Activated naive CD4-positive, alpha-beta T cell treated with anti-CD3 and anti-CD28 coated beads, Interleukin-2, amount 50 U/mL, for 24 hours (primary cell): Measurements from ENCODE around the gene MLLT3.
"Not testable (repeated sequence)": the region's sequence is repeated elsewhere in the genome, so short reads cannot be mapped to it uniquely, and the experiment has no call there.

Experiments
- H3K27ac Mint-ChIP-seq: one replicate; pipeline ENCODE4 v1.8.0; 2021; ENCODE audit warnings: mild to moderate bottlenecking, mixed read lengths
- H3K27me3 Mint-ChIP-seq: one replicate; pipeline ENCODE4 v1.8.0; 2021; ENCODE audit warnings: mixed read lengths
- H3K36me3 Mint-ChIP-seq: one replicate; pipeline ENCODE4 v1.8.0; 2021; ENCODE audit warnings: mixed read lengths
- H3K4me1 Mint-ChIP-seq: one replicate; pipeline ENCODE4 v1.8.0; 2021; ENCODE audit warnings: mixed read lengths
- H3K4me3 Mint-ChIP-seq: one replicate; pipeline ENCODE4 v1.8.0; 2021; ENCODE audit warnings: mild to moderate bottlenecking, mixed read lengths
- H3K9me3 Mint-ChIP-seq: one replicate; pipeline ENCODE4 v1.8.0; 2021; ENCODE audit warnings: mixed read lengths

The MLLT3 gene

GRCh38 chr9:20591223-20591622 lies 31.1 kb downstream of the MLLT3 start:
- Mint-ChIP-seq H3K27me3 (no peaks in the 10 kb centered on the region), H3K27ac (no peak overlapping the region), H3K36me3 (peaks cover 19% of the 10 kb centered on the region), H3K4me1 (peaks cover 55% of the 10 kb centered on the region), H3K9me3 (no peaks in the 10 kb centered on the region), H3K4me3 (no peak overlapping the region)

DNA sequence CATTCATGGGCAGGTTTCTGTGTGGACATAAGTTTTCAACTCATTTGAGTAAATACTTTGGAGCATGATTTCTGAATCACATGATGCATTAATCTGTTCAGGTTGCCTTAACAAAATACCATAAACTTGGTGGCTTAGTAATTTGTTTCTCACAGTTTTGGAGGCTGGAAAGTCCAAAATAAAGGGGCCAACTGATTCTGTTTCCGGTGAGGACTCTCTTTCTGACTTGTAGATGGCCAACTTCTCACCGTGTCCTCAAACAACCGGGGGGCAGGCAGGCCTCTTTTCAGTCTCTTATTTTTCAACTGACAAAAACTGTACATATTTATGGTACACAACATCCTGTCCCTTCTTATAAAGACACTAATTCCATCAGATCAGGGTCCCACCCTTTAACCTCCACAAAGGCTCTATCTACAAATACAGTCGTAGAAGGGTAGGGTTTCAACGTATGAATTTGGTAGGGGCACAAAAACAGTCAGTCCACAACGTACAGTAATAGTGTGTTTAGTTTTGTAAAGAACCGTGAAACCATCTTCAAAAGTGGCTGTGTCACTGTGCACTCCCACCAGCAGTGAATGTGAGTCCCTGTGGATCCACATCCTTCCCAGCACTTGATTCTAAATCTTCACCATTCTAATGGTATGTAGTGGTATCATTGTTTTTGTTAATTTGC lies 37.2 kb downstream of the MLLT3 start:
- Mint-ChIP-seq H3K36me3 (peaks cover 29% of the 10 kb centered on the region), H3K27me3 (no peaks in the 10 kb centered on the region), H3K4me3 (no peak overlapping the region), H3K9me3 (no peaks in the 10 kb centered on the region), H3K27ac (no peak overlapping the region), H3K4me1 (peaks cover 57% of the 10 kb centered on the region)

- Mint-ChIP-seq H3K27ac (peak overlapping the region; percentile 30), H3K36me3 (peaks cover 32% of the 10 kb centered on the region), H3K4me1 (peaks cover 68% of the 10 kb centered on the region)
- not testable (repeated sequence) for H3K27me3 Mint-ChIP-seq, H3K4me3 Mint-ChIP-seq, H3K9me3 Mint-ChIP-seq
Measured at GRCh38 chr9:20583088-20583487, 39.2 kb downstream of the MLLT3 start.

GRCh38 chr9:20582150-20582549 lies 40.1 kb downstream of the MLLT3 start:
- Mint-ChIP-seq H3K27ac (peak overlapping the region; percentile 80), H3K9me3 (peaks cover 4% of the 10 kb centered on the region), H3K36me3 (peaks cover 38% of the 10 kb centered on the region), H3K27me3 (no peaks in the 10 kb centered on the region), H3K4me1 (peaks cover 75% of the 10 kb centered on the region), H3K4me3 (no peak overlapping the region)

GRCh38 chr9:20580673-20581072 lies 41.6 kb downstream of the MLLT3 start:
- peak overlapping the region; percentile 49 for H3K27ac Mint-ChIP-seq
- H3K27me3 Mint-ChIP-seq, result no peaks in the 10 kb centered on the region
- H3K4me1 Mint-ChIP-seq, result peaks cover 82% of the 10 kb centered on the region
- no peak overlapping the region for H3K4me3 Mint-ChIP-seq
- peaks cover 40% of the 10 kb centered on the region for H3K36me3 Mint-ChIP-seq
- peaks cover 4% of the 10 kb centered on the region for H3K9me3 Mint-ChIP-seq

GRCh38 chr9:20579524-20580314 lies 42.6 kb downstream of the MLLT3 start:
- Mint-ChIP-seq H3K9me3 (peaks cover 8% of the 10 kb centered on the region), H3K27me3 (no peaks in the 10 kb centered on the region), H3K36me3 (peaks cover 39% of the 10 kb centered on the region), H3K27ac (peak overlapping the region; percentile 49), H3K4me3 (no peak overlapping the region), H3K4me1 (peaks cover 86% of the 10 kb centered on the region)

DNA sequence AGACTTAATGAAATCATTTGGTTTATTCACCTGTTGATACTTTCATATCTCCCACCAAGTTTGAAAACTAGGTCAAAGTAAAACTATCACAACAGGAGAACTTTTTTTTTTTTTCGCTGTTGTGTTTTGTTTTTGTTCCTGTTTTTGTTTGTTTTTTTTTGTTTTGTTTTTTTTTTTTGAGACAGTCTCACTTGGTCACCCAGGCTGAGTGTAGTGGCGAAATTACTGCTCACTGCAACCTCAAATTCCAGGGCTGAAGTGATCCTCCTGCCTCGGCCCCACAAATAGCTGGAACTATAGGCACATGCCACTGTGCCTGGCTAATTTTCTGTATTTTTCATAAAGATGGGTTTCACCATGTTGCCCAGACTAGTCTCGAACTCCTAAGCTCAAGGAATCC lies 49.3 kb downstream of the MLLT3 start:
- Mint-ChIP-seq H3K4me3 (no peak overlapping the region), H3K36me3 (peaks cover 22% of the 10 kb centered on the region), H3K27ac (no peak overlapping the region), H3K27me3 (no peaks in the 10 kb centered on the region), H3K4me1 (peaks cover 87% of the 10 kb centered on the region), H3K9me3 (peaks cover 5% of the 10 kb centered on the region)

DNA sequence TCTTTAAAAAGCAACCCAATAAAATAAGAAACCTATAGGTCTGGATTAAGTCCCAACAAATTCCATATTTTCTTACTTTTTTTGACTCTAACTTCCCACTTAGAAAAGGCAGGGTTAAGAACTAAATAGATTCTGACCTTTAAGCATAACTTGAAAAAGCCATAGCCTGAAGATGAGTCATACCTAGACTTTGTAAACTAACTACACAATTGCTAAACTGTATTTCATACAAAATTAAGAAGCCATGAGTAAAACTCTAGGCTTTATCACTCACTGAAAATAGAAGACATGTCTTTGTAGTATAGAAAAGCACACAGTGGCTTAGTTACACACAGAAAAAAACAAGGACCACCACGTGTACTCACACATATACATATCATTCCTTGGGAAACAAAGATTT lies 51.5 kb downstream of the MLLT3 start:
- Mint-ChIP-seq H3K36me3 (peaks cover 12% of the 10 kb centered on the region), H3K27me3 (no peaks in the 10 kb centered on the region), H3K9me3 (peaks cover 5% of the 10 kb centered on the region), H3K4me3 (peak overlapping the region; percentile 11), H3K27ac (peak overlapping the region; percentile 63), H3K4me1 (peaks cover 86% of the 10 kb centered on the region)

DNA sequence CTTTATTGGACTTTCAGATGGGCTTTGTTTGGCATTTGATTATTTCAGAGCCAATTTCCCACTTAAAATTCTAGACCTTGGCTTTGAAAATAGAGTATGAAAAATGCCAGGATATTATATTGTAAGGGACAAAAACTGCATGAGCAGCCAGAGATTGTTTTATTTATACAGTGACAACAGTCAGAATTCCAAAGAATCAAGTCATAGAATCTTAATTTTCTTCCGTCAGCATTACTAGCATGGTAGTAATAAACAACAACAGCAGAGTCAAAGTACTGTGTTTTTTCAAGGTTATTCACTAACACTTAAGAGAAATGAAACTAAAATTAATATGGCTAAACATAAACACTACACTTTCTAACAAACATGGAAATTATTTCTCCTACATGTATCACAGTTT lies 52.2 kb downstream of the MLLT3 start:
- no peak overlapping the region for H3K4me3 Mint-ChIP-seq

DNA sequence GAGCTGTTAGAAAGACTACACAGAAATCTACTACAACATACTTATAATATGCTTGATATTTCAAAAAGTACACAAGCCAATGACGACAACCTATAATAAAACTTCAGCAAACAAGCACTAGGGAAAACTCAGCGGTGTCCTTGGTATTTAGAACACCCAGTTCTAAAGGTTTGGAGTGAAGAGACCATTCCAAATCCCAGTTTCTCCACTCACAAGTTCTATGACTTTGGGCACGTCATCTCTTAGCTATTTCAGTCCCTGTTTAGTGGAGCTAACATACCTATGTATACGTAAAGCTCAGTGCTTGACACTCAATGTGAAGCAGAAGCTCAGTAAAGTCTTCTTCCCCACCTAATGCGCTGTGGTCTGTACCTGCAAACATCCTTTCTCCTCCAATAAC lies 52.8 kb downstream of the MLLT3 start:
- Mint-ChIP-seq H3K9me3 (no peaks in the 10 kb centered on the region), H3K27ac (peak overlapping the region; percentile 19), H3K4me1 (peaks cover 87% of the 10 kb centered on the region), H3K36me3 (peaks cover 7% of the 10 kb centered on the region), H3K4me3 (peak overlapping the region; percentile 15), H3K27me3 (no peaks in the 10 kb centered on the region)

More for the DNA sequence above, 52.2 kb downstream of the MLLT3 start:
- peaks cover 2% of the 10 kb centered on the region for H3K9me3 Mint-ChIP-seq
- peaks cover 11% of the 10 kb centered on the region for H3K36me3 Mint-ChIP-seq
- H3K4me1 Mint-ChIP-seq, result peaks cover 87% of the 10 kb centered on the region
- no peaks in the 10 kb centered on the region for H3K27me3 Mint-ChIP-seq
- no peak overlapping the region for H3K27ac Mint-ChIP-seq

DNA sequence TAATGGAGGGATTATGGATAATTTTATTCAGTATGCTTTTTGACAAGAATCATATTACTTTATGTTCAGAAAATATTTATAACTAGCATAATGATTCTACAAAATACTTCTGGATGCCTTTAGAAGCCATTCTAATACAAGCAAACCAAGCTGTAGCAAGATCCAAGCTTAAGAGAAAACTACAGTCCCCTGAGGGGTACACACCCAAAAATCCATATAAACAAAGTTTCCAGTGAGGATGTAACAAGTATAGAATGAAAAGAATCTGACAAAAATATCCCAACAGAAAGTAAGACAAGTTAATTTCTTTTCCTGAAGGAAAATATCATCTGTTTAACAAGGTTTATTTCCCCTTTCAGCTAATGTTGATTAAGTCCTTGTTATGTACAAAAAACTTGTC lies 53.9 kb downstream of the MLLT3 start:
- H3K27ac Mint-ChIP-seq, result no peak overlapping the region
- H3K9me3 Mint-ChIP-seq, result no peaks in the 10 kb centered on the region
- H3K4me3 Mint-ChIP-seq, result no peak overlapping the region
- no peaks in the 10 kb centered on the region for H3K27me3 Mint-ChIP-seq
- H3K36me3 Mint-ChIP-seq, result peaks cover 9% of the 10 kb centered on the region
- peaks cover 87% of the 10 kb centered on the region for H3K4me1 Mint-ChIP-seq

DNA sequence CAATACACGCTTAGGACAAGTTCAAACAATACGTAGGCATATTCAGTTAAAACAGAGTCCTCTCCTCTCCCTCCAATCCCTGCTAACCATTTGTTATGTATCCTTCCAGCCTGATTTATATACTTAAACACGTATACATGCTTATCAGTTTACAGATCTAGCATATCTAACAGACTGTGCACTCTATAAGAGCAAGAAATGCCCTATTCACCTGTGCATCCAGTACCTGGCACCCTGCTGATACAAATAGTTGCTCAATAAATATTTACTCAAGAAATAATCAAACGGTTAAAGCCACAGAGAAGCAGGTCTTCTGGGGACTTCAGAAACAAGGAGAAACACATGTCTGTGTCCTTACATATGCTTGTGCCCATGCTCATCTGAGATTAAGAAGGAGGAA lies 55.9 kb downstream of the MLLT3 start:
- H3K4me1 Mint-ChIP-seq, result peaks cover 93% of the 10 kb centered on the region

DNA sequence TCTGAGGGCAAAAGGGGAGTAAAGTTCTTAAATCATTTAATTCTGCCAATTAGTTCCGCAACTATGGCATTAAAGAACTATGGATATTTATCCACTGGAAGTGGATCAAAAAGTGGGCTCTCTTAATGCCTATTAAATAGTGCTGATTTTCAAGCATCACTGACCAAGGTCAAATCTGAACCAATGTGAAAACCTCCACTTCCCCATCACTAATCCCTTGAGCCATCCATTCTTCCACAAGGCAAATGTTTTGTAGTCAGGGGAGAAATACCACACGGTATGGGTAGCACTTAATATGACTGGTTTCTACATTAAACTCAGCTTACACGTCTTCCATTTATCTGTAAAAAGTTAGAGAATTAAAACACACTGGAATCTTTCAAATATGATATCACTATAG lies 57.6 kb downstream of the MLLT3 start:
- Mint-ChIP-seq H3K36me3 (peaks cover 4% of the 10 kb centered on the region), H3K27me3 (no peaks in the 10 kb centered on the region), H3K9me3 (no peaks in the 10 kb centered on the region), H3K4me3 (no peak overlapping the region), H3K27ac (no peak overlapping the region), H3K4me1 (peaks cover 95% of the 10 kb centered on the region)

More for the DNA sequence above, 55.9 kb downstream of the MLLT3 start:
- Mint-ChIP-seq H3K36me3 (peaks cover 6% of the 10 kb centered on the region), H3K4me3 (no peak overlapping the region), H3K27ac (no peak overlapping the region), H3K27me3 (no peaks in the 10 kb centered on the region), H3K9me3 (no peaks in the 10 kb centered on the region)

DNA sequence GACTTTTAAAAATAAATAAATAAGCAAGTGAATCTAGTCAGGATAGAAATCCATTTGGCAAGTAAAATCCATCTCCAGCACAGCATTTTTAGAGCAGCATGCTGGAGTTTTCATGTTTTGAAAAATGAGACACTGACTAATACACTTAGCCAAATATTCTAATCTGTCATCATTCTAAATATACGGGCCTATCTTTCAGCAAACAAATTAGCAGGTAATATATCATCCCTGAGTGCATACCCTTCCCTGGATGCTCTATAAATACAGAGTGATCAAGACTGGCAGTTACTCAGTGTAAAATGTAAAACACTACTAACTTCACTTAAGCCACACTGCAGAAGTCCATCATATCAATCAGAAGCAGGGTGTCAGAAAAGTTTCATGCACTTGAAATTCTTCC lies 58.4 kb downstream of the MLLT3 start:
- peaks cover 4% of the 10 kb centered on the region for H3K36me3 Mint-ChIP-seq
- no peak overlapping the region for H3K4me3 Mint-ChIP-seq
- no peak overlapping the region for H3K27ac Mint-ChIP-seq
- no peaks in the 10 kb centered on the region for H3K27me3 Mint-ChIP-seq
- peaks cover 94% of the 10 kb centered on the region for H3K4me1 Mint-ChIP-seq
- H3K9me3 Mint-ChIP-seq, result no peaks in the 10 kb centered on the region

GRCh38 chr9:20562051-20562450 lies 60.2 kb downstream of the MLLT3 start:
- no peaks in the 10 kb centered on the region for H3K9me3 Mint-ChIP-seq
- peaks cover 96% of the 10 kb centered on the region for H3K4me1 Mint-ChIP-seq
- peak overlapping the region; percentile 66 for H3K4me3 Mint-ChIP-seq
- H3K27ac Mint-ChIP-seq, result peak overlapping the region; percentile 92
- H3K36me3 Mint-ChIP-seq, result peaks cover 2% of the 10 kb centered on the region
- no peaks in the 10 kb centered on the region for H3K27me3 Mint-ChIP-seq

DNA sequence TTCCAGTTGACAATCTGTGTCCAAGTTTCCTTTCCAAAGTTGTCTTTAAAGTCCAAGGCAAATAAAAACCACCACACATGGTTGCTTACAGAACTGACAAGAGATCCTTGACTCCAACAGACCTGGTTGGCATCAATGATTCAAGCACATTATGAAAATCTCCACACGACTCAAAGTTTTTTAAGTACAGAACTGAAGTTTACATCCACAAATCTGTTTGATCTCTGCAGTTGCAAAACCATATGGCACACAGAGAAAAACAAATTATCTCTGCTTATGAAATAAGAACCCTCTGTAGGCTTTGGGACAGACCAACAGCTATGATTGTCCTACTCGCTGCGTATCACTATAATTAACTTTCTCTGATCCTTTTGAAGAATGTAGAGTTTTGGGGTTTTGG lies 60.8 kb downstream of the MLLT3 start:
- peaks cover 2% of the 10 kb centered on the region for H3K36me3 Mint-ChIP-seq
- peaks cover 96% of the 10 kb centered on the region for H3K4me1 Mint-ChIP-seq
- peak overlapping the region; percentile 12 for H3K27ac Mint-ChIP-seq
- no peaks in the 10 kb centered on the region for H3K9me3 Mint-ChIP-seq
- H3K4me3 Mint-ChIP-seq, result peak overlapping the region; percentile 51
- no peaks in the 10 kb centered on the region for H3K27me3 Mint-ChIP-seq
